ENCODE data around the gene BMX. TPM values are rescaled to one million over a fixed set of nuclear protein-coding genes. Genes with fewer than 3 reads are reported as not detected.

Gene BMX
- total RNA-seq, 4 donors from 2014 or later = 1.9 to 4.4 (median 2.9) TPM

DNA sequence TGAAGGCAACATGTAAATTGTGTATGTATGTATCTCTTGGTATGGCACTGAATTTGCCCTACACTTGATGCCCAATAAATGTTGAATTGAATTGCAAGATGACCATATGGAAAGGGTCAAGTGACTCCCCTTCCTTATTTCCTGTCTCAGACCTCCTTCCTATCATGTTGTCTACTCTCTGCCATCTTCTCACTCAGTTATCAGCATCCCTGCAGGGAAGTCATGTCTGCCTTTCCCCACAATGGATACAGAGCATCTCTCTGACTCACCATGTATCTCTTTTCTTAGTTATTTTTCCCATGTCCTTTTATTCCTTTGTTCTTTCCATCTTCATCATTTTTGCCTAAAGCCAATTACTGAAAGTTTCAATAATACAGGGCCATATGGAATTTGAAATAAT, 22.5 kb downstream of the BMX start:
- Histone ChIP-seq H3K4me3 (no peak overlapping the region), H3K27ac (no peak overlapping the region), H3K27me3 (no peaks in the 10 kb centered on the region), H3K36me3 (no peaks in the 10 kb centered on the region), H3K4me1 (no peaks in the 10 kb centered on the region), H3K9me3 (no peaks in the 10 kb centered on the region)
- no peak for TF ChIP-seq EP300 (IDR thresholded peaks at IDR 0.05)
- TF ChIP-seq, protein P1, sequence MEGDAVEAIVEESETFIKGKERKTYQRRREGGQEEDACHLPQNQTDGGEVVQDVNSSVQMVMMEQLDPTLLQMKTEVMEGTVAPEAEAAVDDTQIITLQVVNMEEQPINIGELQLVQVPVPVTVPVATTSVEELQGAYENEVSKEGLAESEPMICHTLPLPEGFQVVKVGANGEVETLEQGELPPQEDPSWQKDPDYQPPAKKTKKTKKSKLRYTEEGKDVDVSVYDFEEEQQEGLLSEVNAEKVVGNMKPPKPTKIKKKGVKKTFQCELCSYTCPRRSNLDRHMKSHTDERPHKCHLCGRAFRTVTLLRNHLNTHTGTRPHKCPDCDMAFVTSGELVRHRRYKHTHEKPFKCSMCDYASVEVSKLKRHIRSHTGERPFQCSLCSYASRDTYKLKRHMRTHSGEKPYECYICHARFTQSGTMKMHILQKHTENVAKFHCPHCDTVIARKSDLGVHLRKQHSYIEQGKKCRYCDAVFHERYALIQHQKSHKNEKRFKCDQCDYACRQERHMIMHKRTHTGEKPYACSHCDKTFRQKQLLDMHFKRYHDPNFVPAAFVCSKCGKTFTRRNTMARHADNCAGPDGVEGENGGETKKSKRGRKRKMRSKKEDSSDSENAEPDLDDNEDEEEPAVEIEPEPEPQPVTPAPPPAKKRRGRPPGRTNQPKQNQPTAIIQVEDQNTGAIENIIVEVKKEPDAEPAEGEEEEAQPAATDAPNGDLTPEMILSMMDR (IDR thresholded peaks at IDR 0.05) = no peak
- no peak for TF ChIP-seq POLR2A (IDR thresholded peaks at IDR 0.05)
- no peak for TF ChIP-seq POLR2AphosphoS5 (IDR thresholded peaks at IDR 0.05)
- no peak for ATAC-seq

DNA sequence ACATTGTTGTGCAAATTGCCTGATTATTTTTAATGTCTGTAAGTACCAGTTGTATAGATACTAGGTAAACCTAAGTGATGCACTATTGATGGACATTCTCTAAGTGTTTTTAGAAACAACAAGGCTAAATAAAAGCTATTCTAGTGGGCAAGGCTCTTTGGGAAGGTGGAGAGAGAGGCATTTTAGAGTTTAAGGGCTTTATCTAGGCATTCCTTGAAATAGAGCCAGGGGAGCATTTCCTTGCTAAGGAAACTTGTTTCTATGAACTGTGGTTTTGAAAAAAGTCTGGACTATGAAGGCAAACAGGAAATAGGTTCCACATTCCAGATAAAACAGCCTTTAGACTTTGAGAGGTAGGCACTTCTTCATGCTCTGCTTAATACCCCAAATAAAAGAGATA, 23.8 kb downstream of the BMX start:
- no peak for ATAC-seq
- Histone ChIP-seq H3K27me3 (no peaks in the 10 kb centered on the region), H3K4me1 (no peaks in the 10 kb centered on the region), H3K27ac (no peak overlapping the region), H3K4me3 (no peak overlapping the region), H3K36me3 (no peaks in the 10 kb centered on the region), H3K9me3 (no peaks in the 10 kb centered on the region)
- no peak for TF ChIP-seq POLR2AphosphoS5 (IDR thresholded peaks at IDR 0.05)
- TF ChIP-seq POLR2A (IDR thresholded peaks at IDR 0.05) = no peak
- no peak for TF ChIP-seq EP300 (IDR thresholded peaks at IDR 0.05)
- TF ChIP-seq, protein P1 (IDR thresholded peaks at IDR 0.05) = no peak

DNA sequence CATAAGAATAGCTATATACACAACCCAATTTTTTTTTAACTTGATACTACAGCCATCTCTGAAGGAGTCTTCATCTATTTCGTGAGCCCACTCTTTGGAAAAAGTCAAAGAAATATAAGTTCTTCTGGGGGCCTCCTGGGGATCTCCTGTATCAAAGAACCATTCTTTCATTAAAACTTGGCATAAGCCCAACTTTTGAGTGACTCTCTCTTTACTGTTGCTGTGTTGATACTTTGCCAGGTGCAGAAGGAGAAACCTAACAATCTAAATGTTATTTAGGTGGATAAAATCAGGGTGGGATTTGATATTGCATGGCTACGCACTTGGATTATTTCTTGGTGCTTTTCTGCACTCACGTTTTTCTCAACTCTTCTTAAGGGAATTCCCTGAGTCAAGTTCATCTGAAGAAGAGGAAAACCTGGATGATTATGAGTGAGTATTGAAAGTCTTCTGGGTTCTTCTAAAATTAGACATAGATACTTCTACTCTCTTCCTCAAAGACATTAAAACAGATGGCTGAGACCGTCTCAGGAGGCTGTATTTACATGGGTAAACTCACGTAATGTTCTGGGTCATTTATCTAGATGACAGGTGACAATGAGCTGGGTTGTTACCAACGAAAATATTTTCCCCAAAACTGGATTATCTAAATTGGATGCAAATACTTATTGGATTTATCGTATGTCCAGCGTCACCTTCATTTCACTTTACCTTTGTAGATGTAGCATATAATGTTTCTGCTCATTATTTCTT, 25.2 kb downstream of the BMX start:
- Histone ChIP-seq H3K4me1 (no peaks in the 10 kb centered on the region), H3K9me3 (no peaks in the 10 kb centered on the region), H3K36me3 (no peaks in the 10 kb centered on the region), H3K27ac (no peak overlapping the region), H3K4me3 (no peak overlapping the region), H3K27me3 (no peaks in the 10 kb centered on the region)
- TF ChIP-seq POLR2AphosphoS5 (IDR thresholded peaks at IDR 0.05) (no peak), POLR2A (IDR thresholded peaks at IDR 0.05) (no peak), EP300 (IDR thresholded peaks at IDR 0.05) (no peak)
- TF ChIP-seq, protein P1 (IDR thresholded peaks at IDR 0.05) = no peak
- no peak for ATAC-seq
- WGBS, 2 donors (ENCODE audit: low coverage in 1 of 2) = 57 to 93% methylated on average over 5 to 8 of the region's 8 CpGs

GRCh38 chrX:15529165-15529564, 28.6 kb downstream of the BMX start:
- Histone ChIP-seq H3K4me3 (no peak overlapping the region), H3K27ac (no peak overlapping the region), H3K27me3 (no peaks in the 10 kb centered on the region), H3K4me1 (no peaks in the 10 kb centered on the region), H3K36me3 (no peaks in the 10 kb centered on the region), H3K9me3 (no peaks in the 10 kb centered on the region)
- TF ChIP-seq POLR2A (IDR thresholded peaks at IDR 0.05) = no peak
- TF ChIP-seq, protein P1 (IDR thresholded peaks at IDR 0.05) = no peak
- no peak for TF ChIP-seq EP300 (IDR thresholded peaks at IDR 0.05)
- TF ChIP-seq POLR2AphosphoS5 (IDR thresholded peaks at IDR 0.05) = no peak
- no peak for ATAC-seq

GRCh38 chrX:15530318-15530717, 29.7 kb downstream of the BMX start:
- 100% methylated on average over 3 of the region's 6 CpGs; no CpG with 5 or more reads in 1 of the 2 donors for WGBS, 2 donors (ENCODE audit: low coverage in 1 of 2)
- no peaks in the 10 kb centered on the region for H3K27me3 ChIP-seq
- no peaks in the 10 kb centered on the region for H3K4me1 ChIP-seq
- ATAC-seq = no peak
- H3K27ac ChIP-seq = no peak overlapping the region
- no peaks in the 10 kb centered on the region for H3K9me3 ChIP-seq
- no peaks in the 10 kb centered on the region for H3K36me3 ChIP-seq
- H3K4me3 ChIP-seq = no peak overlapping the region
- TF ChIP-seq POLR2AphosphoS5 (IDR thresholded peaks at IDR 0.05) (no peak), POLR2A (IDR thresholded peaks at IDR 0.05) (no peak), EP300 (IDR thresholded peaks at IDR 0.05) (no peak)
- TF ChIP-seq, protein P1 (IDR thresholded peaks at IDR 0.05) = no peak

Measured in gastroesophageal sphincter (tissue), 4 donors.